ENCODE data around the gene KIAA0825.

- TF ChIP-seq EP300 (IDR thresholded peaks at IDR 0.05) (no peak), CTCF (IDR thresholded peaks at IDR 0.05) (no peak)
These were observed 188.8 kb downstream of the KIAA0825 start for GRCh38 chr5:94429566-94429965.
